HEK293 (cell line): Measurements from ENCODE around the gene TOR1A.
A peak's percentile ranks its signal among the peaks of the same experiment; 100 is the strongest.

Experiments
- BCL11A ChIP-seq: fragments of 450-650 bp; formaldehyde crosslinking; IDR thresholded peaks from 2 replicates; pipeline ENCODE4 v1.5.1; 2016; ENCODE audit warnings: low read depth, missing biosample characterization, missing genetic modification characterization
- IKZF3 ChIP-seq: fragments of 450-650 bp; IDR thresholded peaks from 2 replicates; pipeline ENCODE4 v1.5.0; 2018; ENCODE audit warnings: missing biosample characterization, mild to moderate bottlenecking, missing genetic modification characterization, moderate library complexity
- SCRT1 ChIP-seq: fragments of 450-650 bp; formaldehyde crosslinking; IDR thresholded peaks from 2 replicates; pipeline ENCODE4 v1.5.1; 2016; ENCODE audit warnings: missing biosample characterization, missing genetic modification characterization, borderline replicate concordance
- ZBTB10 ChIP-seq: fragments of 450-650 bp; formaldehyde crosslinking; IDR thresholded peaks from 2 replicates; pipeline ENCODE4 v1.5.1; 2016; ENCODE audit warnings: missing biosample characterization, missing genetic modification characterization
- ZBTB17 ChIP-seq: fragments of 450-650 bp; formaldehyde crosslinking; IDR thresholded peaks from 2 replicates; pipeline ENCODE4 v1.5.1; 2016; ENCODE audit warnings: missing biosample characterization, missing genetic modification characterization
- ZNF221 ChIP-seq: fragments of 450-650 bp; formaldehyde crosslinking; IDR thresholded peaks from 2 replicates; pipeline ENCODE4 v1.5.1; 2017; ENCODE audit warnings: missing biosample characterization, missing genetic modification characterization, borderline replicate concordance
- ZNF239 ChIP-seq: fragments of 450-650 bp; formaldehyde crosslinking; IDR thresholded peaks from 2 replicates; pipeline ENCODE4 v1.5.1; 2016; ENCODE audit warnings: missing biosample characterization, missing genetic modification characterization
- ZNF248 ChIP-seq: fragments of 450-650 bp; formaldehyde crosslinking; IDR thresholded peaks from 2 replicates; pipeline ENCODE4 v1.5.1; 2017; ENCODE audit warnings: missing biosample characterization, missing genetic modification characterization
- ZNF391 ChIP-seq: fragments of 450-650 bp; formaldehyde crosslinking; IDR thresholded peaks from 2 replicates; pipeline ENCODE4 v1.5.1; 2016; ENCODE audit warnings: low read depth, missing biosample characterization, missing genetic modification characterization, borderline replicate concordance
- ZNF423 ChIP-seq: fragments of 450-650 bp; formaldehyde crosslinking; IDR thresholded peaks from 2 replicates; pipeline ENCODE4 v1.5.1; 2016; ENCODE audit warnings: missing biosample characterization, missing genetic modification characterization
- ZNF473 ChIP-seq: fragments of 450-650 bp; formaldehyde crosslinking; IDR thresholded peaks from 2 replicates; pipeline ENCODE4 v1.5.1; 2017; ENCODE audit warnings: missing biosample characterization, missing genetic modification characterization
- ZNF514 ChIP-seq: fragments of 450-650 bp; formaldehyde crosslinking; IDR thresholded peaks from 2 replicates; pipeline ENCODE4 v1.5.1; 2016; ENCODE audit warnings: missing biosample characterization, missing genetic modification characterization
- ZNF580 ChIP-seq: fragments of 450-650 bp; formaldehyde crosslinking; IDR thresholded peaks from 2 replicates; pipeline ENCODE4 v1.5.1; 2016; ENCODE audit warnings: missing biosample characterization, missing genetic modification characterization
- ZNF610 ChIP-seq: fragments of 450-650 bp; formaldehyde crosslinking; IDR thresholded peaks from 2 replicates; pipeline ENCODE4 v1.5.1; 2016; ENCODE audit warnings: missing biosample characterization, missing genetic modification characterization, borderline replicate concordance
- ZNF660 ChIP-seq: fragments of 450-650 bp; IDR thresholded peaks from 2 replicates; pipeline ENCODE4 v1.5.1; 2018; ENCODE audit warnings: missing biosample characterization, mild to moderate bottlenecking, missing genetic modification characterization
- ZSCAN16 ChIP-seq: fragments of 450-650 bp; formaldehyde crosslinking; IDR thresholded peaks from 2 replicates; pipeline ENCODE4 v1.5.1; 2016; ENCODE audit warnings: missing biosample characterization, missing genetic modification characterization
- ZSCAN30 ChIP-seq: fragments of 450-650 bp; IDR thresholded peaks from 2 replicates; pipeline ENCODE4 v1.5.1; 2018; ENCODE audit warnings: missing biosample characterization, mild to moderate bottlenecking, missing genetic modification characterization, moderate library complexity
- TF ChIP-seq, protein P1 (sequence below): fragments of 450-650 bp; formaldehyde crosslinking; IDR thresholded peaks from 2 replicates; pipeline ENCODE4 v1.5.1; 2016; ENCODE audit warnings: missing biosample characterization, missing genetic modification characterization
- TF ChIP-seq, protein P2 (sequence below): fragments of 450-650 bp; IDR thresholded peaks from 2 replicates; pipeline ENCODE4 v1.5.1; 2018; ENCODE audit warnings: missing biosample characterization, missing genetic modification characterization
- TF ChIP-seq, protein P3 (sequence below): fragments of 450-650 bp; formaldehyde crosslinking; IDR thresholded peaks from 2 replicates; pipeline ENCODE4 v1.5.1; 2016; ENCODE audit warnings: missing biosample characterization, missing genetic modification characterization
- TF ChIP-seq, protein P4 (sequence below): fragments of 450-650 bp; formaldehyde crosslinking; IDR thresholded peaks from 2 replicates; pipeline ENCODE4 v1.5.1; 2016; ENCODE audit warnings: missing biosample characterization, missing genetic modification characterization
- TF ChIP-seq, protein P5 (sequence below): fragments of 450-650 bp; formaldehyde crosslinking; IDR thresholded peaks from 2 replicates; pipeline ENCODE4 v1.5.1; 2016; ENCODE audit warnings: missing biosample characterization, missing genetic modification characterization, borderline replicate concordance

Gene TOR1A

GRCh38 chr9:129783516-129784361 lies 40.2 kb downstream of the TOR1A start (continued):
- TF ChIP-seq, protein P1, sequence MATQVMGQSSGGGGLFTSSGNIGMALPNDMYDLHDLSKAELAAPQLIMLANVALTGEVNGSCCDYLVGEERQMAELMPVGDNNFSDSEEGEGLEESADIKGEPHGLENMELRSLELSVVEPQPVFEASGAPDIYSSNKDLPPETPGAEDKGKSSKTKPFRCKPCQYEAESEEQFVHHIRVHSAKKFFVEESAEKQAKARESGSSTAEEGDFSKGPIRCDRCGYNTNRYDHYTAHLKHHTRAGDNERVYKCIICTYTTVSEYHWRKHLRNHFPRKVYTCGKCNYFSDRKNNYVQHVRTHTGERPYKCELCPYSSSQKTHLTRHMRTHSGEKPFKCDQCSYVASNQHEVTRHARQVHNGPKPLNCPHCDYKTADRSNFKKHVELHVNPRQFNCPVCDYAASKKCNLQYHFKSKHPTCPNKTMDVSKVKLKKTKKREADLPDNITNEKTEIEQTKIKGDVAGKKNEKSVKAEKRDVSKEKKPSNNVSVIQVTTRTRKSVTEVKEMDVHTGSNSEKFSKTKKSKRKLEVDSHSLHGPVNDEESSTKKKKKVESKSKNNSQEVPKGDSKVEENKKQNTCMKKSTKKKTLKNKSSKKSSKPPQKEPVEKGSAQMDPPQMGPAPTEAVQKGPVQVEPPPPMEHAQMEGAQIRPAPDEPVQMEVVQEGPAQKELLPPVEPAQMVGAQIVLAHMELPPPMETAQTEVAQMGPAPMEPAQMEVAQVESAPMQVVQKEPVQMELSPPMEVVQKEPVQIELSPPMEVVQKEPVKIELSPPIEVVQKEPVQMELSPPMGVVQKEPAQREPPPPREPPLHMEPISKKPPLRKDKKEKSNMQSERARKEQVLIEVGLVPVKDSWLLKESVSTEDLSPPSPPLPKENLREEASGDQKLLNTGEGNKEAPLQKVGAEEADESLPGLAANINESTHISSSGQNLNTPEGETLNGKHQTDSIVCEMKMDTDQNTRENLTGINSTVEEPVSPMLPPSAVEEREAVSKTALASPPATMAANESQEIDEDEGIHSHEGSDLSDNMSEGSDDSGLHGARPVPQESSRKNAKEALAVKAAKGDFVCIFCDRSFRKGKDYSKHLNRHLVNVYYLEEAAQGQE (tag by site-specific recombination), result no peak
- TF ChIP-seq ZNF248 (tag by site-specific recombination) (no peak), ZNF423 (tag by site-specific recombination) (no peak), ZNF514 (no peak), ZBTB10 (tag by site-specific recombination) (0 out of 2 replicates have a peak, but pooled peaks have one; percentile 45), ZNF391 (tag by site-specific recombination) (no peak), ZNF610 (tag by site-specific recombination) (no peak), ZBTB17 (tag by site-specific recombination) (peak; percentile 43; the same call in 1 of the 2 replicates), ZNF221 (no peak), IKZF3 (tag by site-specific recombination) (no peak), ZNF580 (tag by site-specific recombination) (no peak), SCRT1 (tag by site-specific recombination) (no peak), BCL11A (tag by site-specific recombination) (no peak), ZSCAN16 (no peak), ZNF473 (no peak), ZSCAN30 (peak; percentile 33; the same call in 1 of the 2 replicates), ZNF660 (peak; percentile 67; the same call in 1 of the 2 replicates), ZNF239 (tag by site-specific recombination) (no peak)
- TF ChIP-seq, protein P2, sequence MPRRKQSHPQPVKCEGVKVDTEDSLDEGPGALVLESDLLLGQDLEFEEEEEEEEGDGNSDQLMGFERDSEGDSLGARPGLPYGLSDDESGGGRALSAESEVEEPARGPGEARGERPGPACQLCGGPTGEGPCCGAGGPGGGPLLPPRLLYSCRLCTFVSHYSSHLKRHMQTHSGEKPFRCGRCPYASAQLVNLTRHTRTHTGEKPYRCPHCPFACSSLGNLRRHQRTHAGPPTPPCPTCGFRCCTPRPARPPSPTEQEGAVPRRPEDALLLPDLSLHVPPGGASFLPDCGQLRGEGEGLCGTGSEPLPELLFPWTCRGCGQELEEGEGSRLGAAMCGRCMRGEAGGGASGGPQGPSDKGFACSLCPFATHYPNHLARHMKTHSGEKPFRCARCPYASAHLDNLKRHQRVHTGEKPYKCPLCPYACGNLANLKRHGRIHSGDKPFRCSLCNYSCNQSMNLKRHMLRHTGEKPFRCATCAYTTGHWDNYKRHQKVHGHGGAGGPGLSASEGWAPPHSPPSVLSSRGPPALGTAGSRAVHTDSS (tag by site-specific recombination), result no peak
- TF ChIP-seq, protein P3, sequence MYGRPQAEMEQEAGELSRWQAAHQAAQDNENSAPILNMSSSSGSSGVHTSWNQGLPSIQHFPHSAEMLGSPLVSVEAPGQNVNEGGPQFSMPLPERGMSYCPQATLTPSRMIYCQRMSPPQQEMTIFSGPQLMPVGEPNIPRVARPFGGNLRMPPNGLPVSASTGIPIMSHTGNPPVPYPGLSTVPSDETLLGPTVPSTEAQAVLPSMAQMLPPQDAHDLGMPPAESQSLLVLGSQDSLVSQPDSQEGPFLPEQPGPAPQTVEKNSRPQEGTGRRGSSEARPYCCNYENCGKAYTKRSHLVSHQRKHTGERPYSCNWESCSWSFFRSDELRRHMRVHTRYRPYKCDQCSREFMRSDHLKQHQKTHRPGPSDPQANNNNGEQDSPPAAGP (tag by site-specific recombination), result no peak
- TF ChIP-seq, protein P4, sequence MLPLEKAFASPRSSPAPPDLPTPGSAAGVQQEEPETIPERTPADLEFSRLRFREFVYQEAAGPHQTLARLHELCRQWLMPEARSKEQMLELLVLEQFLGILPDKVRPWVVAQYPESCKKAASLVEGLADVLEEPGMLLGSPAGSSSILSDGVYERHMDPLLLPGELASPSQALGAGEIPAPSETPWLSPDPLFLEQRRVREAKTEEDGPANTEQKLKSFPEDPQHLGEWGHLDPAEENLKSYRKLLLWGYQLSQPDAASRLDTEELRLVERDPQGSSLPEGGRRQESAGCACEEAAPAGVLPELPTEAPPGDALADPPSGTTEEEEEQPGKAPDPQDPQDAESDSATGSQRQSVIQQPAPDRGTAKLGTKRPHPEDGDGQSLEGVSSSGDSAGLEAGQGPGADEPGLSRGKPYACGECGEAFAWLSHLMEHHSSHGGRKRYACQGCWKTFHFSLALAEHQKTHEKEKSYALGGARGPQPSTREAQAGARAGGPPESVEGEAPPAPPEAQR (tag by site-specific recombination), result no peak
- TF ChIP-seq, protein P5, sequence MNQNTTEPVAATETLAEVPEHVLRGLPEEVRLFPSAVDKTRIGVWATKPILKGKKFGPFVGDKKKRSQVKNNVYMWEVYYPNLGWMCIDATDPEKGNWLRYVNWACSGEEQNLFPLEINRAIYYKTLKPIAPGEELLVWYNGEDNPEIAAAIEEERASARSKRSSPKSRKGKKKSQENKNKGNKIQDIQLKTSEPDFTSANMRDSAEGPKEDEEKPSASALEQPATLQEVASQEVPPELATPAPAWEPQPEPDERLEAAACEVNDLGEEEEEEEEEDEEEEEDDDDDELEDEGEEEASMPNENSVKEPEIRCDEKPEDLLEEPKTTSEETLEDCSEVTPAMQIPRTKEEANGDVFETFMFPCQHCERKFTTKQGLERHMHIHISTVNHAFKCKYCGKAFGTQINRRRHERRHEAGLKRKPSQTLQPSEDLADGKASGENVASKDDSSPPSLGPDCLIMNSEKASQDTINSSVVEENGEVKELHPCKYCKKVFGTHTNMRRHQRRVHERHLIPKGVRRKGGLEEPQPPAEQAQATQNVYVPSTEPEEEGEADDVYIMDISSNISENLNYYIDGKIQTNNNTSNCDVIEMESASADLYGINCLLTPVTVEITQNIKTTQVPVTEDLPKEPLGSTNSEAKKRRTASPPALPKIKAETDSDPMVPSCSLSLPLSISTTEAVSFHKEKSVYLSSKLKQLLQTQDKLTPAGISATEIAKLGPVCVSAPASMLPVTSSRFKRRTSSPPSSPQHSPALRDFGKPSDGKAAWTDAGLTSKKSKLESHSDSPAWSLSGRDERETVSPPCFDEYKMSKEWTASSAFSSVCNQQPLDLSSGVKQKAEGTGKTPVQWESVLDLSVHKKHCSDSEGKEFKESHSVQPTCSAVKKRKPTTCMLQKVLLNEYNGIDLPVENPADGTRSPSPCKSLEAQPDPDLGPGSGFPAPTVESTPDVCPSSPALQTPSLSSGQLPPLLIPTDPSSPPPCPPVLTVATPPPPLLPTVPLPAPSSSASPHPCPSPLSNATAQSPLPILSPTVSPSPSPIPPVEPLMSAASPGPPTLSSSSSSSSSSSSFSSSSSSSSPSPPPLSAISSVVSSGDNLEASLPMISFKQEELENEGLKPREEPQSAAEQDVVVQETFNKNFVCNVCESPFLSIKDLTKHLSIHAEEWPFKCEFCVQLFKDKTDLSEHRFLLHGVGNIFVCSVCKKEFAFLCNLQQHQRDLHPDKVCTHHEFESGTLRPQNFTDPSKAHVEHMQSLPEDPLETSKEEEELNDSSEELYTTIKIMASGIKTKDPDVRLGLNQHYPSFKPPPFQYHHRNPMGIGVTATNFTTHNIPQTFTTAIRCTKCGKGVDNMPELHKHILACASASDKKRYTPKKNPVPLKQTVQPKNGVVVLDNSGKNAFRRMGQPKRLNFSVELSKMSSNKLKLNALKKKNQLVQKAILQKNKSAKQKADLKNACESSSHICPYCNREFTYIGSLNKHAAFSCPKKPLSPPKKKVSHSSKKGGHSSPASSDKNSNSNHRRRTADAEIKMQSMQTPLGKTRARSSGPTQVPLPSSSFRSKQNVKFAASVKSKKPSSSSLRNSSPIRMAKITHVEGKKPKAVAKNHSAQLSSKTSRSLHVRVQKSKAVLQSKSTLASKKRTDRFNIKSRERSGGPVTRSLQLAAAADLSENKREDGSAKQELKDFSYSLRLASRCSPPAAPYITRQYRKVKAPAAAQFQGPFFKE, result no peak
